ENCODE data around the gene CD200R1L.

DNA sequence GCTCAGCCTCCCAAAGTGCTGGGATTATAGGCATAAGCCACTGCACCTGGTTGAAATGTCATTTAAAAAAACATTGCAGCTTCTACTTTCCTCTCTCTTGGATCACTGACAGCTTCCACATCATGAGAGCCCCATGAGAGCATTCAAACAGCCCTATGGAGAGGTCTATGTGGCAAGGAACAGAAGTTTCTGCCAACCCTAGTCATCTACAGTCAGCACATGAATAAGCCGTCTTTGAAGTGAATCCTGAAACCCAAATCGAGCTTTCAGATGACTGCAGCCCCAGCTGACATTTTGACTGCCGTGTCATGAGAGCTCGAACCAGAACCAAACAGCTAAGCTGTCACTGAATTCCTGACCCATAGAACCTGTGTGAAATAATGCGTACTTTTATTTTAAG lies 39.8 kb downstream of the CD200R1L start:
- TF ChIP-seq POLR2AphosphoS5 (IDR thresholded peaks at IDR 0.05; ENCODE audit: low read depth) (no peak), EZH2 (IDR thresholded peaks at IDR 0.05; ENCODE audit: low read depth, unreplicated experiment) (no peak), JUNB (IDR thresholded peaks at IDR 0.05; ENCODE audit: unreplicated experiment) (no peak), EZH2phosphoT487 (IDR thresholded peaks at IDR 0.05; ENCODE audit: unreplicated experiment) (no peak), CREB1 (CRISPR knock-in tag; IDR thresholded peaks at IDR 0.05; ENCODE audit: low read depth) (no peak), STAT1 (IDR thresholded peaks at IDR 0.05; ENCODE audit: unreplicated experiment) (no peak)
- TF ChIP-seq, protein P1, sequence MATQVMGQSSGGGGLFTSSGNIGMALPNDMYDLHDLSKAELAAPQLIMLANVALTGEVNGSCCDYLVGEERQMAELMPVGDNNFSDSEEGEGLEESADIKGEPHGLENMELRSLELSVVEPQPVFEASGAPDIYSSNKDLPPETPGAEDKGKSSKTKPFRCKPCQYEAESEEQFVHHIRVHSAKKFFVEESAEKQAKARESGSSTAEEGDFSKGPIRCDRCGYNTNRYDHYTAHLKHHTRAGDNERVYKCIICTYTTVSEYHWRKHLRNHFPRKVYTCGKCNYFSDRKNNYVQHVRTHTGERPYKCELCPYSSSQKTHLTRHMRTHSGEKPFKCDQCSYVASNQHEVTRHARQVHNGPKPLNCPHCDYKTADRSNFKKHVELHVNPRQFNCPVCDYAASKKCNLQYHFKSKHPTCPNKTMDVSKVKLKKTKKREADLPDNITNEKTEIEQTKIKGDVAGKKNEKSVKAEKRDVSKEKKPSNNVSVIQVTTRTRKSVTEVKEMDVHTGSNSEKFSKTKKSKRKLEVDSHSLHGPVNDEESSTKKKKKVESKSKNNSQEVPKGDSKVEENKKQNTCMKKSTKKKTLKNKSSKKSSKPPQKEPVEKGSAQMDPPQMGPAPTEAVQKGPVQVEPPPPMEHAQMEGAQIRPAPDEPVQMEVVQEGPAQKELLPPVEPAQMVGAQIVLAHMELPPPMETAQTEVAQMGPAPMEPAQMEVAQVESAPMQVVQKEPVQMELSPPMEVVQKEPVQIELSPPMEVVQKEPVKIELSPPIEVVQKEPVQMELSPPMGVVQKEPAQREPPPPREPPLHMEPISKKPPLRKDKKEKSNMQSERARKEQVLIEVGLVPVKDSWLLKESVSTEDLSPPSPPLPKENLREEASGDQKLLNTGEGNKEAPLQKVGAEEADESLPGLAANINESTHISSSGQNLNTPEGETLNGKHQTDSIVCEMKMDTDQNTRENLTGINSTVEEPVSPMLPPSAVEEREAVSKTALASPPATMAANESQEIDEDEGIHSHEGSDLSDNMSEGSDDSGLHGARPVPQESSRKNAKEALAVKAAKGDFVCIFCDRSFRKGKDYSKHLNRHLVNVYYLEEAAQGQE (IDR thresholded peaks at IDR 0.05; ENCODE audit: unreplicated experiment), result no peak
- TF ChIP-seq, protein P2, sequence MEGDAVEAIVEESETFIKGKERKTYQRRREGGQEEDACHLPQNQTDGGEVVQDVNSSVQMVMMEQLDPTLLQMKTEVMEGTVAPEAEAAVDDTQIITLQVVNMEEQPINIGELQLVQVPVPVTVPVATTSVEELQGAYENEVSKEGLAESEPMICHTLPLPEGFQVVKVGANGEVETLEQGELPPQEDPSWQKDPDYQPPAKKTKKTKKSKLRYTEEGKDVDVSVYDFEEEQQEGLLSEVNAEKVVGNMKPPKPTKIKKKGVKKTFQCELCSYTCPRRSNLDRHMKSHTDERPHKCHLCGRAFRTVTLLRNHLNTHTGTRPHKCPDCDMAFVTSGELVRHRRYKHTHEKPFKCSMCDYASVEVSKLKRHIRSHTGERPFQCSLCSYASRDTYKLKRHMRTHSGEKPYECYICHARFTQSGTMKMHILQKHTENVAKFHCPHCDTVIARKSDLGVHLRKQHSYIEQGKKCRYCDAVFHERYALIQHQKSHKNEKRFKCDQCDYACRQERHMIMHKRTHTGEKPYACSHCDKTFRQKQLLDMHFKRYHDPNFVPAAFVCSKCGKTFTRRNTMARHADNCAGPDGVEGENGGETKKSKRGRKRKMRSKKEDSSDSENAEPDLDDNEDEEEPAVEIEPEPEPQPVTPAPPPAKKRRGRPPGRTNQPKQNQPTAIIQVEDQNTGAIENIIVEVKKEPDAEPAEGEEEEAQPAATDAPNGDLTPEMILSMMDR (conservative IDR thresholded peaks at IDR 0.05; ENCODE audit: low read depth in 2 of 2), result no peak
